GM04503 (cell line): ENCODE measurements around the gene ABLIM3.
A peak's percentile ranks its signal among the peaks of the same experiment; 100 is the strongest.
"Not testable (repeated sequence)": the region's sequence is repeated elsewhere in the genome, so short reads cannot be mapped to it uniquely, and the experiment has no call there.

ENCODE experiments used
- DNase-seq: peaks from one replicate; pipeline ENCODE4 v3.0.0-alpha.2; 2012; ENCODE audit warnings: low read depth

The ABLIM3 gene

GRCh38 chr5:149157330-149157729, 16.0 kb downstream of the ABLIM3 start:
- DNase-seq, result no peak

GRCh38 chr5:149160291-149160787, 19.0 kb downstream of the ABLIM3 start:
- DNase-seq, result no peak

GRCh38 chr5:149161026-149161687, 19.9 kb downstream of the ABLIM3 start:
- DNase-seq, result no peak

- DNase-seq, result no peak
Observed at GRCh38 chr5:149161850-149162249, 20.6 kb downstream of the ABLIM3 start.

GRCh38 chr5:149162401-149163084, 21.2 kb downstream of the ABLIM3 start:
- no peak for DNase-seq

- DNase-seq, result no peak
Observed at GRCh38 chr5:149164731-149165130, 23.4 kb downstream of the ABLIM3 start.

- no peak for DNase-seq
Observed at GRCh38 chr5:149166128-149166527, 24.8 kb downstream of the ABLIM3 start.

GRCh38 chr5:149166591-149167100, 25.4 kb downstream of the ABLIM3 start:
- DNase-seq, result no peak

- DNase-seq, result no peak
Observed at GRCh38 chr5:149168276-149168906, 27.1 kb downstream of the ABLIM3 start.

- DNase-seq, result no peak
Observed at GRCh38 chr5:149170299-149170698, 29.0 kb downstream of the ABLIM3 start.

GRCh38 chr5:149172261-149172660, 31.0 kb downstream of the ABLIM3 start:
- peak; percentile 54 for DNase-seq

GRCh38 chr5:149172709-149173505, 31.6 kb downstream of the ABLIM3 start:
- DNase-seq, result no peak

- DNase-seq, result no peak
Observed at GRCh38 chr5:149174847-149175234, 33.5 kb downstream of the ABLIM3 start.

GRCh38 chr5:149175346-149176105, 34.2 kb downstream of the ABLIM3 start:
- no peak for DNase-seq

- no peak for DNase-seq
Observed at GRCh38 chr5:149177339-149177843, 36.1 kb downstream of the ABLIM3 start.

- DNase-seq, result no peak
Observed at GRCh38 chr5:149177911-149178565, 36.7 kb downstream of the ABLIM3 start.

GRCh38 chr5:149181732-149182131, 40.4 kb downstream of the ABLIM3 start:
- no peak for DNase-seq

- DNase-seq, result no peak
Observed at GRCh38 chr5:149182241-149182640, 40.9 kb downstream of the ABLIM3 start.

- DNase-seq, result no peak
Observed at GRCh38 chr5:149185067-149185466, 43.8 kb downstream of the ABLIM3 start.

- no peak for DNase-seq
Observed at GRCh38 chr5:149186506-149186905, 45.2 kb downstream of the ABLIM3 start.

- DNase-seq, result not testable (repeated sequence)
Observed at GRCh38 chr5:149187617-149188016, 46.3 kb downstream of the ABLIM3 start.
